H1 (cell line): Measurements from ENCODE around the gene P2RX6. TPM values are rescaled to one million over a fixed set of nuclear protein-coding genes. Genes with fewer than 3 reads are reported as not detected.

ENCODE experiments used
- CTCF ChIA-PET: fragments of 300-600 bp; sonication (Branson Sonifier 250); formaldehyde crosslinking; loops from one replicate; lab custom pipeline; 2021; ENCODE audit not compliant: partially characterized antibody; lab: Charles Lee
- POLR2A ChIA-PET: fragments of 300-600 bp; sonication (Branson Sonifier 250); formaldehyde crosslinking; loops from one replicate; lab custom pipeline; 2021; ENCODE audit warnings: inconsistent platforms; ENCODE audit not compliant: partially characterized antibody; lab: Charles Lee
- DNase-seq, 2 experiments: peaks; one replicate each; pipeline versions ENCODE4 v3.0.0 to v3.0.0-alpha.2; 2010 to 2022; ENCODE audit warnings: low spot score in 2 of 2, low read depth in 1 of 2, mixed read lengths in 1 of 2
- FAIRE-seq: peaks from 2 replicates; lab custom pipeline; 2011; peaks lifted over from hg19 to GRCh38; lab: Jason Lieb, UNC
- H2AFZ ChIP-seq: 2 replicates; pipeline ENCODE4 v1.8.1; 2012; ENCODE audit warnings: low read length, inconsistent platforms
- H2AK5ac ChIP-seq: 2 replicates; pipeline ENCODE4 v1.6.1; 2013; ENCODE audit warnings: low read depth, low read length
- H2BK120ac ChIP-seq: replicated peaks from 2 replicates; pipeline ENCODE3; 2013; ENCODE audit warnings: low read depth, low read length, inconsistent platforms
- H2BK12ac ChIP-seq: 2 replicates; pipeline ENCODE4 v1.6.1; 2013; ENCODE audit warnings: low read depth, low read length
- H2BK15ac ChIP-seq: 2 replicates; pipeline ENCODE4 v1.6.1; 2013; ENCODE audit warnings: low read length
- H2BK20ac ChIP-seq: 2 replicates; pipeline ENCODE4 v1.6.1; 2013; ENCODE audit warnings: low read length
- H2BK5ac ChIP-seq: 2 replicates; pipeline ENCODE4 v1.6.1; 2013; ENCODE audit warnings: low read depth, low read length
- H3K14ac ChIP-seq: 2 replicates; pipeline ENCODE4 v1.6.1; 2013; ENCODE audit warnings: inconsistent platforms; ENCODE audit not compliant: insufficient read length
- H3K18ac ChIP-seq: 2 replicates; pipeline ENCODE4 v1.6.1; 2013; ENCODE audit warnings: low read length; ENCODE audit errors: extremely low read depth
- H3K23ac ChIP-seq: 2 replicates; pipeline ENCODE4 v1.6.1; 2013; ENCODE audit warnings: inconsistent platforms; ENCODE audit not compliant: insufficient read length
- H3K23me2 ChIP-seq: 2 replicates; pipeline ENCODE4 v1.6.1; 2013; ENCODE audit warnings: low read depth, low read length
- H3K27ac ChIP-seq: 2 replicates; pipeline ENCODE4 v1.6.1; 2011; ENCODE audit warnings: low read depth, low read length, inconsistent platforms
- H3K27me3 ChIP-seq, 4 experiments: replicated peaks in 1 of 4; 1 replicate in 1 of 4; 2 replicates in 3 of 4; pipeline versions ENCODE4 v1.6.1 to v1.8.1; 2011 to 2013; ENCODE audit warnings: low read length in 3 of 4, mild to moderate bottlenecking in 3 of 4, inconsistent platforms in 2 of 4, mixed read lengths in 2 of 4, moderate library complexity in 1 of 4; ENCODE audit not compliant: control insufficient read depth in 3 of 4, insufficient read depth in 3 of 4; ENCODE audit errors: extremely low read depth in 1 of 4
- H3K36me3 ChIP-seq, 4 experiments: 2 replicates each; pipeline versions ENCODE4 v1.6.1 to v1.8.1; 2011 to 2013; ENCODE audit warnings: mild to moderate bottlenecking in 4 of 4, low read length in 3 of 4, moderate library complexity in 2 of 4, control low read depth in 1 of 4, inconsistent platforms in 1 of 4; ENCODE audit not compliant: insufficient read depth in 4 of 4, control insufficient read depth in 2 of 4
- H3K4ac ChIP-seq: replicated peaks from 2 replicates; pipeline ENCODE3; 2013; ENCODE audit warnings: low read length, low read depth, mixed read lengths, inconsistent platforms; ENCODE audit not compliant: insufficient read length
- H3K4me1 ChIP-seq, 4 experiments: replicated peaks in 1 of 4; 1 replicate in 1 of 4; 2 replicates in 3 of 4; pipeline versions ENCODE4 v1.6.1 to v1.8.1; 2011 to 2013; ENCODE audit warnings: low read length in 3 of 4, inconsistent platforms in 2 of 4, mixed read lengths in 1 of 4; ENCODE audit not compliant: insufficient read depth in 4 of 4, control insufficient read depth in 3 of 4
- H3K4me2 ChIP-seq, 2 experiments: 2 replicates each; pipeline versions ENCODE4 v1.6.1 to v1.8.1; 2011 to 2013; ENCODE audit warnings: low read depth in 2 of 2, low read length in 2 of 2, control low read depth in 1 of 2, inconsistent platforms in 1 of 2, mild to moderate bottlenecking in 1 of 2; ENCODE audit not compliant: insufficient read depth in 1 of 2
- H3K4me3 ChIP-seq, 4 experiments: fragments of 200-600, 300-600 bp in 1 of 4; sonication (generic), shearing (Covaris generic), sonication (Bioruptor Twin) in 1 of 4; 2 replicates each; pipeline versions ENCODE4 v1.5.1 to v1.8.1; 2011 to 2016; ENCODE audit warnings: low read length in 4 of 4, low read depth in 3 of 4, control low read depth in 2 of 4, inconsistent platforms in 2 of 4, mild to moderate bottlenecking in 2 of 4, mixed read lengths in 1 of 4, moderate library complexity in 1 of 4; ENCODE audit not compliant: insufficient read depth in 2 of 4; ENCODE audit errors: extremely low read depth in 1 of 4
- H3K56ac ChIP-seq: replicated peaks from 2 replicates; pipeline ENCODE3; 2013; ENCODE audit warnings: low read depth, mild to moderate bottlenecking, mixed read lengths, low read length, inconsistent platforms; ENCODE audit not compliant: insufficient read length
- H3K79me1 ChIP-seq: 2 replicates; pipeline ENCODE4 v1.6.1; 2013; ENCODE audit warnings: low read depth, low read length, control low read depth
- H3K79me2 ChIP-seq, 2 experiments: 2 replicates each; pipeline versions ENCODE4 v1.6.1 to v1.8.1; 2012 to 2013; ENCODE audit warnings: low read length in 2 of 2, mild to moderate bottlenecking in 2 of 2, inconsistent platforms in 1 of 2; ENCODE audit not compliant: insufficient read depth in 2 of 2, control insufficient read depth in 1 of 2
- H3K9ac ChIP-seq, 4 experiments: replicated peaks in 1 of 4; 1 replicate in 1 of 4; 2 replicates in 3 of 4; pipeline versions ENCODE4 v1.6.1 to v1.8.1; 2011 to 2013; ENCODE audit warnings: low read depth in 3 of 4, low read length in 3 of 4, control low read depth in 2 of 4, mild to moderate bottlenecking in 2 of 4, moderate library complexity in 2 of 4, inconsistent platforms in 1 of 4; ENCODE audit errors: extremely low read depth in 1 of 4
- H3K9me3 ChIP-seq, 2 experiments: 2 replicates each; pipeline versions ENCODE4 v1.6.1 to v1.8.1; 2012 to 2013; ENCODE audit warnings: mild to moderate bottlenecking in 2 of 2, moderate library complexity in 2 of 2, control low read depth in 1 of 2, inconsistent platforms in 1 of 2, low read depth in 1 of 2, low read length in 1 of 2, mixed read lengths in 1 of 2; ENCODE audit not compliant: insufficient read depth in 2 of 2
- H4K20me1 ChIP-seq, 2 experiments: replicated peaks in 1 of 2; 2 replicates each; pipeline versions ENCODE3 to v1.8.1; 2011 to 2013; ENCODE audit warnings: inconsistent platforms in 2 of 2, low read length in 2 of 2, mild to moderate bottlenecking in 1 of 2; ENCODE audit not compliant: insufficient read depth in 2 of 2, control insufficient read depth in 1 of 2
- H4K5ac ChIP-seq: 2 replicates; pipeline ENCODE4 v1.6.1; 2013; ENCODE audit warnings: low read length, low read depth, mixed read lengths, inconsistent platforms; ENCODE audit not compliant: insufficient read length
- H4K8ac ChIP-seq: 2 replicates; pipeline ENCODE4 v1.8.0; 2013; ENCODE audit warnings: mild to moderate bottlenecking, moderate library complexity, low read length, inconsistent platforms; ENCODE audit not compliant: insufficient read depth; ENCODE audit errors: extremely low read depth
- H4K91ac ChIP-seq: replicated peaks from 2 replicates; pipeline ENCODE3; 2013; ENCODE audit warnings: low read length, mixed read lengths, inconsistent platforms; ENCODE audit not compliant: insufficient read length
- ATF2 ChIP-seq: IDR thresholded peaks from 2 replicates; pipeline ENCODE4 v1.6.1; 2012; ENCODE audit warnings: low read length, inconsistent platforms
- RBBP5 ChIP-seq: IDR thresholded peaks from 2 replicates; pipeline ENCODE4 v1.7.1; 2012; ENCODE audit warnings: low read depth, mild to moderate bottlenecking, inconsistent platforms, low read length, moderate library complexity, borderline replicate concordance
- WGBS, 2 experiments: shearing (Covaris generic) in 1 of 2; methylation state at CpG; one replicate each; pipeline versions ENCODE4 v1.1.6 to v1.1.7; 2013 to 2015; ENCODE audit warnings: low lambda C conversion rate in 2 of 2, mixed read lengths in 2 of 2, inconsistent platforms in 1 of 2, low coverage in 1 of 2, missing lambda C conversion rate in 1 of 2; ENCODE audit not compliant: insufficient replicate concordance in 2 of 2, insufficient coverage in 1 of 2, insufficient read length in 1 of 2; ENCODE audit errors: extremely low coverage in 1 of 2, missing lambda C conversion rate in 1 of 2; 5-methylcytosine and 5-hydroxymethylcytosine counted together
- polyA plus RNA-seq, 7 experiments: library from polyadenylated mRNA; depleted of rRNA in 3 of 7; stranded (reverse) in 5 of 7; unstranded in 2 of 7; fragments of >200 nt in 5 of 7; fragments of 200-250 nt in 2 of 7; gene quantifications; 1 replicate in 5 of 7; 2 replicates in 1 of 7; 4 replicates in 1 of 7; pipeline versions ENCODE4 v1.2.1 to v1.2.3, GENCODE V29; 2011 to 2013; ENCODE audit warnings: missing spikeins in 2 of 7, mixed read lengths in 2 of 7
- total RNA-seq: library from RNA; stranded (reverse); fragmentation: NEBNext Ultra II Directional; extraction: Animal tissue kit (Norgen Biotek cat#: 25700); gene quantifications from 2 replicates; pipeline ENCODE4 v1.2.1, GENCODE V29; 2021

Gene P2RX6
- total and polyA plus RNA-seq, 2 of the 8 experiments (the other 6 are each of a cell fraction or from before 2014, with no cell fraction given): 0.09 TPM; not detected in 1

- Histone ChIP-seq H2AFZ (no peak overlapping the region), H2BK12ac (peak overlapping the region; percentile 80; the same call in 1 of the 2 replicates), H3K27ac (no peak overlapping the region), H3K4me2 (peak overlapping the region; percentile 40 to 49), H2BK120ac (peak overlapping the region; percentile 15), H3K79me1 (no peaks in the 10 kb centered on the region), H3K4ac (no peak overlapping the region), H2BK20ac (0 out of 2 replicates have a peak overlapping the region, but pooled peaks have one; percentile 72), H3K79me2 (no peaks in the 10 kb centered on the region), H2BK15ac (peak overlapping the region; percentile 95; the same call in 1 of the 2 replicates), H4K20me1 (no peaks in the 10 kb centered on the region), H3K36me3 (no peaks in the 10 kb centered on the region), H3K4me1 (peaks cover 2 to 15% (median 12%) of the 10 kb centered on the region in 4 experiments; a peak in 5 of 7 replicates), H2AK5ac (no peak overlapping the region), H3K4me3 (no peak overlapping the region), H3K18ac (peak overlapping the region; percentile 19; the same call in 1 of the 2 replicates), H4K5ac (no peak overlapping the region), H3K9me3 (no peaks in the 10 kb centered on the region), H3K14ac (no peak overlapping the region), H2BK5ac (peak overlapping the region; percentile 44; the same call in 1 of the 2 replicates), H3K56ac (no peak overlapping the region), H4K8ac (peak overlapping the region; percentile 87; the same call in 1 of the 2 replicates), H4K91ac (peak overlapping the region; percentile 3), H3K9ac (peak overlapping the region in 1 of 4 experiments; percentile 9; a peak in 1 of 7 replicates), H3K23me2 (no peaks in the 10 kb centered on the region), H3K27me3 (no peaks in the 10 kb centered on the region), H3K23ac (no peak overlapping the region)
- ChIA-PET POLR2A (no interaction called here), CTCF (interaction anchor here (0.7 to 1.4 kb wide), 5 partner anchors 15 to 50 kb away, joined by 3 to 4 read pairs (median 3); no protein-coding TSS in a partner anchor)
- no peak for FAIRE-seq
- 88% methylated on average over 9 of the region's 9 CpGs; no CpG with 5 or more reads in 1 of the 2 experiments for WGBS, 2 experiments
- DNase-seq: no peak
- TF ChIP-seq RBBP5 (no peak), ATF2 (no peak)
These were observed 36.3 kb downstream of the P2RX6 start for GRCh38 chr22:21051145-21051830.
